Cardiac fibroblast (primary cell): ENCODE measurements around the gene KIF2C.
A peak's percentile ranks its signal among the peaks of the same experiment; 100 is the strongest.

Experiments used
- DNase-seq, 2 donors: peaks; one replicate each; pipeline versions ENCODE4 v3.0.0 to v3.0.0-alpha.2; 2010; ENCODE audit warnings: low read depth in 2 of 2
- H3K4me3 ChIP-seq, 2 donors: replicated peaks in 1 of 2; 1 replicate in 1 of 2; 2 replicates in 1 of 2; pipeline ENCODE4 v1.5.1; 2011; ENCODE audit warnings: low read depth in 2 of 2, low read length in 2 of 2, mild to moderate bottlenecking in 2 of 2, moderate library complexity in 1 of 2
- CTCF ChIP-seq: IDR thresholded peaks from one replicate; pipeline ENCODE4 v1.5.1; 2011; ENCODE audit warnings: low read depth, mild to moderate bottlenecking, low read length, inconsistent platforms

Gene KIF2C

GRCh38 chr1:44723496-44724295, 15.9 kb upstream of the KIF2C start:
- no peak overlapping the region for H3K4me3 ChIP-seq
- TF ChIP-seq CTCF: no peak

GRCh38 chr1:44724296-44724954, 15.2 kb upstream of the KIF2C start:
- no peak overlapping the region for H3K4me3 ChIP-seq
- no peak for DNase-seq
- TF ChIP-seq CTCF: no peak

More at GRCh38 chr1:44723496-44724295, 15.9 kb upstream of the KIF2C start:
- DNase-seq: no peak

- DNase-seq: no peak
- H3K4me3 ChIP-seq: no peak overlapping the region
- no peak for TF ChIP-seq CTCF
Observed at GRCh38 chr1:44724955-44725698, 14.5 kb upstream of the KIF2C start.

GRCh38 chr1:44730741-44731512, 8.7 kb upstream of the KIF2C start, which contains the start of gene RNU5D-1:
RNU5D-1 (minus strand) TSS chr1:44731170.
- DNase-seq: peak; percentile 97 to 99
- peak; percentile 74 for TF ChIP-seq CTCF
- peak within 1 kb of the TSS in 1 of 2 donors; percentile 3 for H3K4me3 ChIP-seq

- DNase-seq: peak; percentile 64 to 85
- no peak overlapping the region for H3K4me3 ChIP-seq
- no peak for TF ChIP-seq CTCF
Observed at GRCh38 chr1:44733365-44733764, 6.3 kb upstream of the KIF2C start.

GRCh38 chr1:44733784-44734183, 5.9 kb upstream of the KIF2C start:
- H3K4me3 ChIP-seq: no peak overlapping the region
- TF ChIP-seq CTCF: no peak
- no peak for DNase-seq
